DMS114 treated with DMSO at 0.1 percent for 48 hours (cell line): Measurements from ENCODE around the gene CYP2A13.
"Not testable (repeated sequence)": the region's sequence is repeated elsewhere in the genome, so short reads cannot be mapped to it uniquely, and the experiment has no call there.

ENCODE experiments used
- DNase-seq: peaks from one replicate; lab custom pipeline; 2025; ENCODE audit not compliant: unreplicated experiment; lab: John Stamatoyannopoulos, UW

Gene CYP2A13, protein sequence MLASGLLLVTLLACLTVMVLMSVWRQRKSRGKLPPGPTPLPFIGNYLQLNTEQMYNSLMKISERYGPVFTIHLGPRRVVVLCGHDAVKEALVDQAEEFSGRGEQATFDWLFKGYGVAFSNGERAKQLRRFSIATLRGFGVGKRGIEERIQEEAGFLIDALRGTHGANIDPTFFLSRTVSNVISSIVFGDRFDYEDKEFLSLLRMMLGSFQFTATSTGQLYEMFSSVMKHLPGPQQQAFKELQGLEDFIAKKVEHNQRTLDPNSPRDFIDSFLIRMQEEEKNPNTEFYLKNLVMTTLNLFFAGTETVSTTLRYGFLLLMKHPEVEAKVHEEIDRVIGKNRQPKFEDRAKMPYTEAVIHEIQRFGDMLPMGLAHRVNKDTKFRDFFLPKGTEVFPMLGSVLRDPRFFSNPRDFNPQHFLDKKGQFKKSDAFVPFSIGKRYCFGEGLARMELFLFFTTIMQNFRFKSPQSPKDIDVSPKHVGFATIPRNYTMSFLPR

DNA sequence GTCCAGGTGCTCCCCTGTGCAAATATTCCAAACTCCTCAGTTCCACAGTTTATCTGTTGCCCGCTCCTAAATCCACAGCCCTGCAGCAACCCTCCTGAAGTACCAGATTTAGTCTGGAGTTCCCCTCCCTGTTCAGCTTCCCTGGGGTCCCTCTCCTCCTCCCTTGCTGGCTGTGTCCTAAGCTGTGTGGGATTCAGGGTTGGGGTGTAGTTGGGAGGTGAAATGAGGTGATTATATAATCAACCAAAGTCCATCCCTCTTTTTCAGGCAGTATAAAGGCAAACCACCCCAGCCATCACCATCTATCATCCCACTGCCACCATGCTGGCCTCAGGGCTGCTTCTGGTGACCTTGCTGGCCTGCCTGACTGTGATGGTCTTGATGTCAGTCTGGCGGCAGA, at the start of gene CYP2A13:
Gene CYP2A13 (plus strand): TSS at position 301 of the 400 bp plus-strand sequence. CDS start 21 bp downstream, at position 322.
- no peak for DNase-seq

DNA sequence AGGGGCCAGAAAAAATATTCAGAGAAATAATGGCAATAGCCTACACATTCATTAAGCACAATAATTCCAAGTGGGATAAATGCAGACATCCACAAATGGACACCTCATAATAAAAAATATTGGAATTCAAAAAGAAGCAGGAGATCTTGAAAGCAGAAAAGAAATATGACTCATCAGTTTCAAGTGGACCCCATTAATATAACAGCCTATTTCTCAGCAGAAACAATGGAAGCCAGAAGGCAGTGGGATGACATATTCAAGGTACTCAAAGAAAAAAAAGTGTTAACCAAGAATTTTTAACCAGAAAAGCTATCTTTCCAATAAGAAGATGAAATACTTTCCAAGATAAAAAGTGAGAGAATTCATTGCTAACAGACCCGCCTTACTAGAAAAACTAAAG, 48.4 kb upstream of the CYP2A13 start:
- DNase-seq = no peak

DNA sequence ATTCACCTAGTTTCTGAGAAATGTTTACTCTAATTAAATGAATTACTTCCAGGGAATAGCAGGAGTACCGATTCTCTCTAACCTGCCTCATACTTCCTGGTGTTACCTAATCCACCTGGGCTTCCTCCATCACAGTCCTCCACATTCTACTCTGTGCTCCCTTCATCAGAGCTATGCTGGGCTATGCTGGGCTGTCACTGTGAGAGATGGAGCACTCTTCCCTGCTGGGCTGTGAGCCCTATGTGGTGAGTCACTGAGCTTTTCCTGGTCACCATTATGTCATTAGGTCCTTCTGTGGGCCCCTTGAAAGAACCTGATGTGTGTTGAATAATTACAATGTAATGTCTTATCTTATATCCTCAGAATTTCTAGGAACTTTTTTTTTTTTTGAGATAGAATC, 43.2 kb upstream of the CYP2A13 start:
- not testable (repeated sequence) for DNase-seq

DNA sequence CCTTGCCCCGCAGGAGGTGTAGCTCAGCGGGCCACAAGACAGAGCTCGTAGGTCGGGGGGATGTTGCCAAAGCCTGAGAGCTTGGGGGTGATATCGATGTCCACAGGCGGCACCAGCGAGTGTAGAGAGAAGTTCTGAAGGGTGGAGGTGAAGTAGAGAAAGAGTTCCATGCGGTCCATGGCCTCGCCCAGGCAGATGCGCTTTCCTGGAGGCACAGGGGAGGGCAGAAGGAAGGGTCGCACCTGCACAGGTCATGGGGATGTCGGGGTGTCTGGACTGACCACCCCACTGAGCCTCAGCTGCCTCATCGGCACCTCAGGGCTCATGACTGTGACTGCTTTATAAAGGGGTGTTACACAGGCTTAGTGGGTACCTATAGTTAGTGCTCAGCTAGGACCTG, 37.8 kb upstream of the CYP2A13 start:
- no peak for DNase-seq

DNA sequence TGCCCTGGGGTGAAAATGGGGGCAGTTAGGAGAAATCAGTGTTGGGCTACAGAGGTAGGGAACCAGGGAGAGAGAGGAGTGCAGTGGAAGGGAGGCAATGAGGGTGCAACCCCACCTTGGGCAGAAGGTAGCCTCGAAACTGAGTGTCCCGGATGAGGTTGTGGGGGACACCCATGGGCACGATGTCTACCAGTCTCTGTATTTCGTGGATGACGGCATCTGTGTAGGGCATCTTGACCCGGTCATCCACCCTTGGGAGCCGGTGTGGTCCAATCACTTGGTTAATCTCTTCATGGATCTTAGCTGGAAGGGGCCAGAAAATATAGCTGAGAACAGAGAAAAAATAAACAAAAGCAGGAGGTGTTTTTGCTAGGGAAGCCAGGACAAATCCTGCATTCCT, 36.1 kb upstream of the CYP2A13 start:
- not testable (repeated sequence) for DNase-seq

DNA sequence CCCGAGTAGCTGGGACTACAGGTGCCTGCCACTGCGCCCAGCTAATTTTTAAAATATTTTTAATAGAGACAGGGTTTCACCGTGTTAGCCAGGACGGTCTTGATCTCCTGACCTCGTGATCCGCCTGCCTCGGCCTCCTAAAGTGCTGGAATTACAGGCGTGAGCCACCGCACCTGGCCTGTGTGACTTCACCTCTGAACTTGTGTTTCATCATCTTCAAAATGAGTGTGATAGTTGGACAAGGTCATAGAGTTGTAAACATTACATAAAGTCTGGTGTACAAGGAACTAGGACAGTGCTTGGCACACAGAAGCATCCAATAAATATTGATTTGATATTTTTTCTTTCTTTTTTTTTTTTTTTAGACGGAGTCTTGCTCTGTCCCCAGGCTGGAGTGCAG, 34.9 kb upstream of the CYP2A13 start:
- DNase-seq = not testable (repeated sequence)

DNA sequence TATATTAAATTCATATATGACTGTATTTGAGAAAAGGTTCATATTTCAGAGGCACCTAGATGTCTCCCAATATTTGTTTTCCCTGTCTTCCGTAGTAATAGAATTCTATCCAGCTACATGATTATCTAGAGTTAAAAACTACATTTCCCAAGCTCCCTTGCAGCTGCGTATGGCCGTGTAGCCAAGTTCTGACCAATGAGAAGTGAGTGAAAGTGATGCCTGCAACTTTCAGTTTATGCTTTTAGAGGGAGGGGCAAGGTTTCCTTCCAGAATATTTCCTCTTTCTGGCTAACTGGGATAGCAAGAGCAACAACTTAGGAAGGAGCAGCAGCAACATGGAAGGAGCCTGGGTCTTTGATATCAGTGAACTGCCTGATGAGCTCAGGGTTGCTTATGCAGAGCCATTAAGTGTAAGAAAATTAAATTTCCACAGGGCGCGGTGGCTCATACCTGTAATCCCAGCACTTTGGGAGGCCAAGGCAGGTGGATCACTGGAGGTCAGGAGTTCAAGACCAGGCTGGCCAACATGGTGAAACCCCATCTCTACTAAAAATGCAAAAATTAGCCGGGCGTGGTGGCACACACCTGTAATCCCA, 23.2 kb upstream of the CYP2A13 start:
- DNase-seq = peak; percentile 80

DNA sequence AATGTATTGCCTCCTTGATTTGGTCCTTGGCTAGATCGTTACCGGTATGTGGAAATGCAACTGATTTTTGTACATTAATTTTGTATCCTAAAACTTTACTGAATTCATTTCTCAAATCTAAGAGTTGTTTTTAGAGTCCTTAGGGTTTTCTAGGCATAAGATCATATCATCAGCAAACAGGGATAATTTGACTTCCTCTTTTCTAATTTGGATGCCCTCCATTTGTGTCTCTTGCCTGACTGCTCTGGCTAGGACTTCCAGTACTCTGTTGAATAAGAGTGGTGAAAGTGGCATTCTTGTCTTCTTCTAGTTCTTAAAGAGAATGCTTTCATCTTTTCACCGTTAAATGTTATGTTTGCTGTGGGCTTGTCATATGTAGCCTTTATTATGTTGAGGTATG, 12.0 kb upstream of the CYP2A13 start:
- DNase-seq = no peak

DNA sequence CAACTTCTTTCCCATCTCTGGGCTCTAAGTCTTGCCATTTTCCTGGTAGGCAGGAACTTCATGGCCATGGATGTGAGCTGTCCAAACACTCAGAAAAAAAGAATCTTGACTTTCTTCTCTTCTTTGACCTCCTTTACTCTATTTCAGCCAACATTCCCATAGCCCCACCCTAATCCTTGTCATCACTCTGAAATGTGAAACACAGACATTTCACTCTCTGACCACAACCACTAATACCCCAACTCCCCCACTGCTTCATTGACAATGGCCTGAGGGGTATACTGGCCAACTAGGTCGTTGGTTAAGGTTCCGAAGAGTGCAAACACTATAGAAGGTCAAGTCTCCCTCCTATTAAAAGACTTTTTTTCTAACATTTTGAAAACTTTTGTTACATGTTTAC, 4.7 kb upstream of the CYP2A13 start:
- DNase-seq = no peak

DNA sequence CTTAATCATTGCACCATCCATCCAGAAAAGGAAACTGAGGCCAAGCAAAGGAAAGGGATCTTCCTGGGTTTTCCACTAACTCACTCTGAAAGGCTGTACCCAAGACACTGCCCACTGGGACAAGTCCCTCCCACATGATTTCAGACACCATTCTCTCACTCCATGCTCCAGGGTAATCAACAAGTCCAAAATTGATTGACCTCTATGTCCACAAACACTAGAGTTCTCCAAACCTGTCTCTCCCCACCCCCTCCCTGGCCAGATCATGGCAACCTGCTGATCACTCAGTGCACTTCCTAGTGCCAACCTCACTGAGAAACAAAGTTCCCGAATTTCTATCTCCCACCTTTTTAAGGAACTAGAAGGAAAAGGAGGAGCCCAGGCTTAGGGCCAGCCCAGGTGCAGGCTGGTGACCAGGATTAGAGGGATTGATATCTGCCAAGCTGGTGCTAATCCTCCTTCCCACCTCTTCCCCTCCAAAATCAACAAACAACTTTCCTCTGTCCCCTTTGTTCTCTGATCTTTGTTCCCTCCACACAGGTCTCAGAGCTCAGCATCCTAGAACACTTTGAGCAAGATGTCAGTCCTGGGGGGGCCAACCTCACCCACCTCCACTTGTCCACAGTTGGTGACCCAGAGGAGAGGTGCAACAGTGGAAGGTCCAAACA, 2.4 kb upstream of the CYP2A13 start:
- DNase-seq = no peak

DNA sequence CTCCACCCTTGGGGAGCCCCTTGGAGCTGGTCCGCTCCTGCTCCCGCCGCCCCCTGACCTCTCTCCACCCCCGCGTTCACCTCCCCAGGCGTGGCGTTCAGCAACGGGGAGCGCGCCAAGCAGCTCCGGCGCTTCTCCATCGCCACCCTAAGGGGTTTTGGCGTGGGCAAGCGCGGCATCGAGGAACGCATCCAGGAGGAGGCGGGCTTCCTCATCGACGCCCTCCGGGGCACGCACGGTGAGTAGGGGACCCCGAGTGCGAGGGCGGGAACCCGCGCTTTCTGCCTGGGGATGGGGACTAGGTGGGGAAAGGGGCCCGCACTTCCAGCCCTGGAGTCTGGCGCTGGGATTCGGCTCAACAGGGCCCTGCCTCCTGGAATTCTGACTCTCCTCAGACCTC, 1.7 kb downstream of the CYP2A13 start:
- no peak for DNase-seq

DNA sequence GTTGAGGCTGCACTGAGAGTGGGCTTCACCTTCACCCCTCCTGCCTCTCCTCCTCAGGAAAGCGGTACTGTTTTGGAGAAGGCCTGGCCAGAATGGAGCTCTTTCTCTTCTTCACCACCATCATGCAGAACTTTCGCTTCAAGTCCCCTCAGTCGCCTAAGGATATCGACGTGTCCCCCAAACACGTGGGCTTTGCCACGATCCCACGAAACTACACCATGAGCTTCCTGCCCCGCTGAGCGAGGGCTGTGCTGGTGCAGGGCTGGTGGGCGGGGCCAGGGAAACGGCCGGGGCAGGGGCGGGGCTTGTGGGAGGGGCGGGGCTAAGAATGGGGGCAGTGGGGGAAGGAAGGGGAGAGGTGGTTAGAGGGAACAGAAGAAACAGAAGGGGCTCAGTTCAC, 7.5 kb downstream of the CYP2A13 start:
- no peak for DNase-seq

DNA sequence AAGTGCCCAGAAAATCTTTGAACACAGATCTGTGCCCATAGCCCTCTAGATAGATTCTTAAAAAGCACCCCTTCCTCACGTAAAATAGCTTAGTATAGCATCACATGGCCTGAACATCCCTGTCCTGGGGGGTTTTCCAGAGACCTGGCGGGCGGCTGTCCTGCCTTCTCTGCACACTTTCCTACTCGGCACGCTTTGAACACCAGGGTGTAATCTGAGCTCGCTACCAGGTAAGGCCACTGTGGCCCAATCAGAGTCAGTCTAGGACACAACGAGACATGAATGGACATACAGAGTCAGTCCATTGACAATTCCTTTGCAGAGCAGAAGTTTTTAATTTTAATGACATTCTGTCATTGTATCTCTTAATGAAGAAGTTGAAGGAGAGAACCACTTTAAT, 8.1 kb downstream of the CYP2A13 start:
- DNase-seq = no peak

DNA sequence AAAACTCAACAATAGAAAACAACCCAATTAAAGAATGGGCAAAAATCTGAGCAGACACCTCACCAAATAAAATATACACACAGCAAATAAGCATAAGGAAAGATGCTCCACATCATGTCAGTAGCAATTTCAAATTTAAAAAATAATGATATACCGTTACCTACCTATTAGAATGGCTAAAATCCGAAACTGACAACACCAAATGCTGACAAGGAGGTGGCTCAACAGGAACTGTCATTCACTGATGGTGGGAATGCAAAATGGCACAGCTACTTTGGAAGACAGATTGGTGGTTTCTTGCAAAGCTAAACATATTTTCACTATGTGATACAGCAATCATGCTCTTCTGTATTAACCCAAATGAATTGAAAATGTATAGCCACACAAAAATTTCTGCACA, 9.1 kb downstream of the CYP2A13 start:
- no peak for DNase-seq

DNA sequence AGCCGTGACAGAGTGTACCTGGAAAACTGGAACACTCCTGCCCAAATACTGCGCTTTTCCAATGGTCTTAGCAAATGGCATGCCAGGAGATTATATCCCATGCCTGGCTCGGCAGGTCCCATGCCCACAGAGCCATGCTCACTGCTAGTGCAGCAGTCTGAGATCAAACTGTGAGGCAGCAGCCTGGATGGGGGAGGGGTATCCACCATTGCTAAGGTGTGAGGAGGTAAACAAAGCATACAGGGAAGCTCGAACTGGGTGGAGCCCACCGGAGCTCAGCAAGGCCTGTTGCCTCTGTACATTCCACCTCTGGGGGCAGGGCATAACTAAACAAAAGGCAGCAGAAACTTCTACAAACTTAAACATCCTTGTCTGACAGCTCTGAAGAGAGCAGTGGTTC, 10.5 kb downstream of the CYP2A13 start:
- DNase-seq = no peak

DNA sequence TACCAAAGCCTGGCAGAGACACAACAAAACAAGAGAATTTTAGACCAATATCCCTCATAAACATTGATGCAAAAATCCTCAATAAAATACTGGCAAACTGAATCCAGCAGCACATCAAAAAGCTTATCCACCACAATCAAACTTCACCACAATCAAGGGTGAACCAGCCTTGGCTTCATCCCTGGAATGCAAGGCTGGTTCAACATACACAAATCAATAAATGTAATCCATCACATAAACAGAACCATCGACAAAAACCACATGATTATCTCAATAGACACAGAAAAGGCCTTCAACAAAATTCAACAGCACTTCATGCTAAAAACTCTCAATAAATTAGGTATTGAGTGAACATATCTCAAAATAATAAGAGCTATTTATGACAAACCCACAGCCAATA, 14.0 kb downstream of the CYP2A13 start:
- not testable (repeated sequence) for DNase-seq

DNA sequence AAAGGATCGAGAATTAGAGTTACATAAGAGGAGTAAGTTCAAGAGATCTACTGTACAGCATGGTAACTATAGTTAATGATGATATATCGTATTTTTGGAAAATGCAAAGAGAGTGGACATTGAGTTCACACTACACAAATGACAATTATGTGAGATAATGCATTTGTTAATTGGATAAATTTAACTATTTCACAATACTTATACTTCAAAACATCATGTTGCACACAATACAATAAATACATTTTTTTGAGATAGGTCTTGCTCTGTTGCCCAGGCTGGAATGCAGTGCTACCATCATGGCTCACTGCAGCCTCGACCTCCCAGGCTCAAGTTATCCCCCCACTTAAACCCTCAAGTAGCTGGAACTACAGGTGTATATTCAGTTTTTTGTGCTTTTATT, 17.9 kb downstream of the CYP2A13 start:
- no peak for DNase-seq

DNA sequence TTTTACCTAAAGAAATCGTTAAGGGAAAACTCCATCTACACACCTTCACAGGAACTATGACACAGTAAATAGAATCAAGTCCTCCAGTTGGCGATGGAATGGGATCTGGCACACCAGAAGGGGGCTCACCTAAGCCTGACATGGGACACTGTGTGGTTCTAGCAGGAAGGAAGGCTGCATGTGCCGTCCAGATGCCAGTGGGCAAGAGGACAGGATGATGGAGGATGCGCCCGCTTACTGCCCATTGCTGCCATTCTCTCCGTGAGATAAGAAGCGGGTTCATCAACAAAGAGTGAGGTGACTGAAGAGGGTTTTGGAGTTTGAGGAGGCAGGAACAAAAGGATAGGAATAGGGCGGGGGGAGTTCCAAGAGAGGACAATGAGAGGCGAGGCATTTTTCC, 23.0 kb downstream of the CYP2A13 start:
- DNase-seq = no peak

DNA sequence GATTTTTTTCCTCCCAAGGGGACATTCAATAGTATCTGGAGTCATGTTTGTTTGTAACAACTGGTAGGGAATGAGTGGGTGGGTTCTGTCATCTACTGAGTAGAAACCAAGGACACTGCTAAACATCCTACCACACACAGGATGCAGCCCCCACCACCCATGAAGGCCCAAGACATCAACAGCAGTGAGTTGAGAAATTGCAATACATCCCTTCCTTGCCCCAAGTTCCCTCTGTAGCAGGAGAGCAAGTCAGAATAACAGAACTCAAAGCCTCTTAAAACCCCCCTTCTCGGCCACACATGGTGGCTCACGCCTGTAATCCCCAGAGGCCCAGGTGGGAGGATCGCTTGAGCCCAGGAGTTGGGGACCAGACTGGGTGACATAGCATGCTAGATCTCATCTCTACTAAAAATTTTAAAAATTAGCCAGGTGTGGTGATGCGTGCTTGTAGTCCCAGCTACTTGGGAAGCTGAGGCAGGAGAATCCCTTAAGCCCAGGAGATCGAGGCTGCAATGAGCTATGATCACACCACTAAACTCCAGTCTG, 23.6 kb downstream of the CYP2A13 start:
- no peak for DNase-seq

DNA sequence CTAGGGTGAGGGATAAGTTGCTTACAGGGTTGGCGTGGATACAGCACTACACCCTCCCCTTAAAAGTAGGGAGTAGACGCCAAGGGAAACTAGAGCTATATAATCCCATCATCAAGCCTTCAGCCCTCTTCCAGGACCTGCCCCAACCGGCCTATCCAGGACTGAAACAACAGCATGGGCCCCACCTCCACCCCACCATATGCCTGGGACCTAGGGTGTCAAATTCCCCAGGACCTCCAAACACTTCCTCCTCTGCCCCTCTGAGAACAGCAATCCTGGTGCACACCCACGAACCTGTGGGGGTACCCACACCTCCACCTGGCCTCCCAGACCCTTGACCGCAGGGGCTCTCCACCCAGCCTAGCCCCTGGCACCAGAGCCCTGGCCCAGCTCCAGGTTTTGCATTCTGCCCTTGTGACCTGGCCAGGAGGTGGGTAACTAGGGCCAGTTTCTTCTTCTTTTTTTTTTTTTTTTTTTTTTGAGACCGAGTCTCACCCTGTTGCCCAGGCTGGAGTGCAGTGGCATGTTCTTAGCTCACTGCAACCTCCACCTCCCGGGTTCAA, 24.6 kb downstream of the CYP2A13 start:
- no peak for DNase-seq

DNA sequence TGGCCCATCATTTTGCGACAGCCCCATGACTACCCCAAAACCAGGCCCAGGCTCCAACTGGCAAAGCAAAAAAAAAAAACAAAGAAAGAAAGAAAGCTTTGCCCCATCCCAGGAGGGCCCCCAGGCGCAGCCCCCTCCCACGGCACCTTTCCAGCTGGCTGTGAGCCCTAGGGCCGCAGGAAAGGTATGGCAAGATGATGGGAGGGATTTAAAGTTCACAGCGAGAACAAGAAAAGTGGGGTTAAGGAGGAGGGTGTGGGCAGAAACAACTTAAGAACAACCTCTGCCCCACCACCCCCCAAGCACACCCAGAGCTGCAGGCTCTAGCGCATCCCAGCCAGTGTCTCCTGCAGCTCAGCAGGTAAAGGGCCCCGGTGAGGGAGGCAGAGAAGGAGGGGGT, 25.9 kb downstream of the CYP2A13 start, which contains the start of gene CYP2F1:
Gene CYP2F1 (plus strand): TSS at position 301 of the 400 bp plus-strand sequence. CDS start 1,757 bp downstream, outside the sequence.
- DNase-seq = no peak
